IPS-18c (cell line): ENCODE measurements around the gene UROD.
"Not testable (repeated sequence)": the region's sequence is repeated elsewhere in the genome, so short reads cannot be mapped to it uniquely, and the experiment has no call there.

ENCODE experiments used
- H3K4me3 ChIP-seq: 2 replicates; pipeline ENCODE4 v1.7.0; 2013; ENCODE audit warnings: low read depth, mild to moderate bottlenecking, low read length, moderate library complexity; ENCODE audit not compliant: insufficient read depth
- H3K9me3 ChIP-seq: one replicate; pipeline ENCODE4 v1.6.1; 2013; ENCODE audit warnings: mild to moderate bottlenecking, low read length, moderate library complexity; ENCODE audit not compliant: control insufficient read depth, insufficient read depth

UROD gene

GRCh38 chr1:45011837-45012638 is at the start of gene UROD:
Gene UROD (plus strand): TSS chr1:45012254. CDS start chr1:45012266, 12 bp downstream.
- Histone ChIP-seq H3K9me3 (no peaks in the 10 kb centered on the region), H3K4me3 (peak within 1 kb of the TSS; percentile 87)

- Histone ChIP-seq H3K9me3 (peaks cover 2% of the 10 kb centered on the region), H3K4me3 (no peak overlapping the region)
Observed at GRCh38 chr1:44962729-44963128, 49.3 kb upstream of the UROD start.

- no peaks in the 10 kb centered on the region for H3K9me3 ChIP-seq
- no peak overlapping the region for H3K4me3 ChIP-seq
Observed at GRCh38 chr1:44964396-44964795, 47.7 kb upstream of the UROD start.

GRCh38 chr1:44970317-44970716 is 41.7 kb upstream of the UROD start:
- Histone ChIP-seq H3K4me3 (no peak overlapping the region), H3K9me3 (no peaks in the 10 kb centered on the region)

GRCh38 chr1:44973645-44974044 is 38.4 kb upstream of the UROD start:
- no peaks in the 10 kb centered on the region for H3K9me3 ChIP-seq

GRCh38 chr1:44976252-44976651 is 35.8 kb upstream of the UROD start:
- Histone ChIP-seq H3K4me3 (no peak overlapping the region), H3K9me3 (no peaks in the 10 kb centered on the region)

More at GRCh38 chr1:44973645-44974044, 38.4 kb upstream of the UROD start:
- no peak overlapping the region for H3K4me3 ChIP-seq

- not testable (repeated sequence) for H3K9me3 ChIP-seq, H3K4me3 ChIP-seq
Observed at GRCh38 chr1:44977372-44977771, 34.7 kb upstream of the UROD start.

GRCh38 chr1:44985747-44986359 is 26.2 kb upstream of the UROD start:
- H3K4me3 ChIP-seq: peak overlapping the region; percentile 85
- H3K9me3 ChIP-seq: no peaks in the 10 kb centered on the region

- H3K4me3 ChIP-seq: no peak overlapping the region
- no peaks in the 10 kb centered on the region for H3K9me3 ChIP-seq
Observed at GRCh38 chr1:44988531-44989156, 23.4 kb upstream of the UROD start.

GRCh38 chr1:44994309-44994898 is 17.6 kb upstream of the UROD start:
- Histone ChIP-seq H3K9me3 (no peaks in the 10 kb centered on the region), H3K4me3 (no peak overlapping the region)

- H3K4me3 ChIP-seq: no peak overlapping the region
- no peaks in the 10 kb centered on the region for H3K9me3 ChIP-seq
Observed at GRCh38 chr1:44995467-44996238, 16.4 kb upstream of the UROD start.

GRCh38 chr1:44999232-44999631 is 12.8 kb upstream of the UROD start:
- Histone ChIP-seq H3K4me3 (no peak overlapping the region), H3K9me3 (no peaks in the 10 kb centered on the region)

GRCh38 chr1:45001011-45001481 is 11.0 kb upstream of the UROD start:
- no peaks in the 10 kb centered on the region for H3K9me3 ChIP-seq
- no peak overlapping the region for H3K4me3 ChIP-seq

- not testable (repeated sequence) for H3K9me3 ChIP-seq, H3K4me3 ChIP-seq
Observed at GRCh38 chr1:45001576-45001975, 10.5 kb upstream of the UROD start.

GRCh38 chr1:45002650-45003645 is 9.1 kb upstream of the UROD start:
- no peaks in the 10 kb centered on the region for H3K9me3 ChIP-seq
- H3K4me3 ChIP-seq: no peak overlapping the region

GRCh38 chr1:45003741-45004140 is 8.3 kb upstream of the UROD start:
- H3K4me3 ChIP-seq: no peak overlapping the region
- no peaks in the 10 kb centered on the region for H3K9me3 ChIP-seq
